ENCODE data around the gene MBD2.

DNA sequence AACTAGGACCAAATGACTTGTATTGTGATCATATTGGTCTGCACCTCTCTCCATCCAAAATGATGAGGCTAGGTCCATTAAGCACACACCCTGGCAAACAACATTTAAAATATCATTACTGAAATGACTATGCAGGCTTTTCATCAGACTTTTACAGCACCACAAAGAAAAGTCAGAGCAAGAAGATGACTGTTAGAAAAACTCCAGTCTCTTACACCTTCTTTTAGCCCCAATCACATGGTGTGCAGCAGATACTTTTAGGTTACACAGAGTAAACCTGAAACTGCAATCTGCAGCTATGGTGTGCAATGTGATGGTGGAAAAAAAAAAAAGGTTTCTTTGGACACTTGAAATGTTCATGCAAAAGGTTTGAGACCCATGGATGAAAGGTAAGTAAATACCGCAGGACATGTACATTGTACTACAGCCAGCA is 39.5 kb upstream of the MBD2 start:
- TF ChIP-seq, protein P1, sequence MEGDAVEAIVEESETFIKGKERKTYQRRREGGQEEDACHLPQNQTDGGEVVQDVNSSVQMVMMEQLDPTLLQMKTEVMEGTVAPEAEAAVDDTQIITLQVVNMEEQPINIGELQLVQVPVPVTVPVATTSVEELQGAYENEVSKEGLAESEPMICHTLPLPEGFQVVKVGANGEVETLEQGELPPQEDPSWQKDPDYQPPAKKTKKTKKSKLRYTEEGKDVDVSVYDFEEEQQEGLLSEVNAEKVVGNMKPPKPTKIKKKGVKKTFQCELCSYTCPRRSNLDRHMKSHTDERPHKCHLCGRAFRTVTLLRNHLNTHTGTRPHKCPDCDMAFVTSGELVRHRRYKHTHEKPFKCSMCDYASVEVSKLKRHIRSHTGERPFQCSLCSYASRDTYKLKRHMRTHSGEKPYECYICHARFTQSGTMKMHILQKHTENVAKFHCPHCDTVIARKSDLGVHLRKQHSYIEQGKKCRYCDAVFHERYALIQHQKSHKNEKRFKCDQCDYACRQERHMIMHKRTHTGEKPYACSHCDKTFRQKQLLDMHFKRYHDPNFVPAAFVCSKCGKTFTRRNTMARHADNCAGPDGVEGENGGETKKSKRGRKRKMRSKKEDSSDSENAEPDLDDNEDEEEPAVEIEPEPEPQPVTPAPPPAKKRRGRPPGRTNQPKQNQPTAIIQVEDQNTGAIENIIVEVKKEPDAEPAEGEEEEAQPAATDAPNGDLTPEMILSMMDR (IDR thresholded peaks at IDR 0.05) = no peak
- TF ChIP-seq EP300 (IDR thresholded peaks at IDR 0.05) = no peak
- TF ChIP-seq POLR2AphosphoS5 (IDR thresholded peaks at IDR 0.05) = no peak
- TF ChIP-seq POLR2A (IDR thresholded peaks at IDR 0.05) = no peak
